Left ventricle myocardium superior (tissue), 1 donor: ENCODE data around the gene MAMLD1. TPM values are rescaled to one million over a fixed set of nuclear protein-coding genes. Genes with fewer than 3 reads are reported as not detected.

ENCODE experiments used
- ATAC-seq: fragments of 200-7000 bp; cut with Tn5 transposase; one replicate; pipeline ENCODE4 v1.9.1; 2020; ENCODE audit warnings: mild to moderate bottlenecking, moderate library complexity
- DNase-seq: peaks from one replicate; pipeline ENCODE4 v3.0.0-alpha.2; 2020
- intact Hi-C: fragments of 100-400 bp; cut with micrococcal nuclease; formaldehyde crosslinking; loops from one replicate; pipeline ENCODE4 v1.11.0; 2022
- total RNA-seq: library from RNA; stranded (reverse); fragmentation: NEBNext Ultra II Directional; extraction: Animal tissue kit (Norgen Biotek cat#: 25700); gene quantifications from one replicate; pipeline ENCODE4 v1.2.1, GENCODE V29; 2021
- donor health status: DM: no; HTN: yes; CAD: no; lungs with severe emphysema.

MAMLD1 gene
- total RNA-seq, 1 donor from 2014 or later: 2.3 TPM

DNA sequence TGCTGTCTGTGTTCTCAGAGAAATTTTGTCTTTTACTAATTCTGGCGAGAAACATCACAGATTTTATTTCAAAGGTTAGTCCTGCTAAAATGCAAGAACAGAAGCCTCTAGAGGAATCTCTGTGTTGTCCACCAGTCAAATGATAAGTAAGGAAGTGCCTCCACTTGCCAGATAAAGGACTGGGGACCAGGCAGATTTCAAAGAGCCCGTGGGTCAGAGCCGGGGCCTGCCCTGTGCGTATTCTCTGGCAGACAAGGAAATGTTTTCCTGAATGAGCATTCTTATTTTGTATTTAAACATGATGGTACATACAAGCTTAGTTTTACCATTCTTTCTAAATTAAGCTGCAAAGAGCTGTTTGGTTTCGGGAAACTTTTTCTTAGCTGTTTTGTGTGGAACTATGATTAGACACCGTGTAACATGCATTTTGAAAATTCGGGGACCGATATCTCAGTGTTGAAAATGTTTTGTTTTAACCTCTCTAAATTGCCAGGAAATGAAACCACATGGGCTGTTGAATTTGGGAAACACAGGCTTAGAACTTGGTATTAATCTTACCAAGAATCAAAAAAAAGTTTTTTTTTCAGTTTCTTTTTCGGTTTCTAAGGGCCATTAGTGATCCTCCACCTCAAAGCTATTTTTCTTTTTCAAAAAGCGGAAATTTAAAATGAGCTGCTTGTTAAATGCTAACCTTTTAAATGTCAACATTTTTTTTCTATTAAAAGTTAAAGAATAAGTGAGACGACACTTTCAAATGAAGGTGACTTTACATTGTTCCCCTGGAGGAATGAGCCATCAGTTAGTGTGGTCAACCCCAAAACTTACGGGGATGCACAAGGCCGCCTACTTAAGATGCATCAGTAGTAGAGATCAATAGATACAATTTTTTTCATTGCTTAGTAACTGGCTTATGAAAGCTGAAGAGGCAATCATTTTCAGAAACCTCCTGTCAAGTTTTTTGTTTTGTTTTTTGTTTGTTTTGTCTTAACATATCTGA is 115.7 kb downstream of the MAMLD1 start:
- ATAC-seq (no peak), DNase-seq (no peak)
- intact Hi-C loops: no loop called here

DNA sequence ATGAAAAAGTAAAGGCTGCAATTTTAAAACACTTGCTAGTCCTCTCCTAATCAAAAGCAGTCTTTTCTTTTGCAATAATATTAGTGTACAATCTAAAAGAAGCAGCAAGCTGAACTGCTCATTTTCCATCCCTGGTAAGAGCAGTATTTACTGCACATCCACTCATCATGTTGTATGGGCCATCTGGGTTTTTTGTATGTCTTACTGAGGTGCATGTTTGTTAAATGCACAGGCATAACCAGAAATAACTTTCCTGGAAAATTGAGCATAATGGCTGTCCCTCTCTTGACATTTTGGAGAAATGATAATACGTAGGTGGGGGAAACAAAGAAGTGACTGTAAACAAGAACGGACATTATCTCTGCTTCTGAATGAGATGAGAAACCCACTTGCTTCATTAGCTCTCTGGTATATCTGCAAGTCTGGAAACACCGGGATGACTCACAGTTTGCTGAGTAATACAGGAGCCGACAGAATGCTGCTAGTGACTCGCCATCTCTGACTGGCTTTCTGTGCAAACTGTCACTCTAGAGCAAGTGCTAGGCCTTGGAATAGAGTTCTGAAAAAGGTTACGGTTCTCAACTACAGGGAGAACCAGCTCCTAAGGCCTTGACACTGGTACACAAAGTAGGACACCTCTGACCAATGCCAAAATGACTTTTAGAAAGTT is 119.6 kb downstream of the MAMLD1 start:
- intact Hi-C loops: no loop called here
- no peak for DNase-seq
- ATAC-seq: no peak

DNA sequence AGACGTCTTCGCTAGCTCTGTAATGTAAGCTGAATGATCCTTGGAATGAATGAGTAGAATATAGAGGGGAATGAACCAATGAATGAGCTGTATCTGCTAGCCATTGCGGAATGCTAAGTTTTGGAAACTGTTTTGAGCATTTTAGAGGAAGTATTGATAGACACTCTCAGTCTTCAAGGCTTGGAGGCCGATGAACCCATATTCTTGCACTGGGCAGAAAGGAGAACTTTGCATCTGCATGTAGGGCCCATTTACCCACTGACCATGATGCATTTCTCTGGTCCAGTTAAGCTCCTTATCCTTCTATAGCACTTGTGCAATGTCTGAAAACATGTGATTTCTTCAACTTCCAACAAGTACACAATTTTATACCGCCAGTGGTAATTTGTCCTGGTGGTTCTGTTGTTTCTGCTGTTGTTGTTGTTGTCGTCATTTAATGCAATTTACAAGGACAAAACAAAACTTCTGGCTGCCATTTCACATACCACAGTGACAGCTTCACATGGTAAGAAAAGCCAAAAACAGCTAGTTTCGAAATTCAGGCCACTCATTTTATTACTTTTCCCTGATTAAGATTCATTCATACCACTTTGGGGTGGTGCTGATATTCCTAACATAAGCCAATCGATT is 120.4 kb downstream of the MAMLD1 start:
- no peak for ATAC-seq
- DNase-seq: no peak
- intact Hi-C loops: no loop called here

DNA sequence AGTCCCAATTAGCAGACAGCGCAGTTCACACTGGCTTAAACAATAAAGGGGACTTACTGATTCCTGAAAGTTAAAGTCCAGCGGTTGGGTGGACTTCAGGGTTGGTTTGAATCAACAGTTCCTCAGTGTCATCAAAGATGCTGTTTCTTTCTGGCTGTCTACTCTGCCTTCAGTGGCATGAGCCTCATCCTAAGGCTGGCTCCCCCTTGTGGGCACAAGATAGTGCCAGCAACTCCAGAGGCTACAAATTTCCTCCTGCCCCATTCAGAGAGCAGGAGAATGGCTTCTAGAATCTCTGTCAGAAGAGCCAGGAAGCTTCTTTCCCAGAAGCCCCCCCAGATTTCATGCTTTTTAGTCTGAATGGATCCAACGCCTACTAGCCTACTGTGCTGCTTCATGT is 122.9 kb downstream of the MAMLD1 start:
- intact Hi-C loops: no loop called here
- peak; percentile 66 for ATAC-seq

DNA sequence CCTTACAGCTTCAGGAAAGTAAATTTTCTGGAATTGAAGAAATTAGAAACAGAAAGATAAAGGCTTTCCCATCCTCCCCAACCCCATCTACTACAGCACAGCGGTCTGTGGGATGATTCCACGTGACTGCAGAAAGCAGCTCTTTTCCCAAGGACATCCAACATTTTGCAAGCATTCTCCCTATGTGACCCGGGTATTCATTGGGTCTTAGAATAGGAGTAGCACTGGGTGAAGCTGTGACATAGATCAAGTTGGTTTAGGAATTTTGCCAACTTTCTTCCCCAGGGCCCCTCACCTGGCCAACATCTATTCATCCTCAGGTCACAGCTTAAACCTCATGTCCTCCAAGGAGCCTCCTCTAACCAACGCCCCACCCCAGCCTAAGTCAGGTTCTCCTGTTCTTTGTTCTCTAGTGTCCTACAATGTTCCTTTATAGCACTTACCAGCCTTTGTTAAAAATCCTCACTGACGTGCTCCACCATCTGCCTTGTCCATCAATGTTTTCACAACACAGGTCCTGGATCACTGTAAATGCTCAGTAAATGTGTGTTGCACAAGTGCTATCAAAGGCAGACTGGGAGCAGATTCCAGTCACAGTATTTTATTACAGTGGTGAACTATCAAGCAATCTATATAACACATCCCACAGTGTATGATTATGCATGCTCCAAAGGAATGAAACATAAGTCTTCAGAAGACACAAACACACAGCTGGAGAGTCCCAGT is 124.4 kb downstream of the MAMLD1 start:
- ATAC-seq (no peak), DNase-seq (no peak)
- intact Hi-C loops: no loop called here

More for the DNA sequence above, 122.9 kb downstream of the MAMLD1 start:
- DNase-seq: peak; percentile 46

DNA sequence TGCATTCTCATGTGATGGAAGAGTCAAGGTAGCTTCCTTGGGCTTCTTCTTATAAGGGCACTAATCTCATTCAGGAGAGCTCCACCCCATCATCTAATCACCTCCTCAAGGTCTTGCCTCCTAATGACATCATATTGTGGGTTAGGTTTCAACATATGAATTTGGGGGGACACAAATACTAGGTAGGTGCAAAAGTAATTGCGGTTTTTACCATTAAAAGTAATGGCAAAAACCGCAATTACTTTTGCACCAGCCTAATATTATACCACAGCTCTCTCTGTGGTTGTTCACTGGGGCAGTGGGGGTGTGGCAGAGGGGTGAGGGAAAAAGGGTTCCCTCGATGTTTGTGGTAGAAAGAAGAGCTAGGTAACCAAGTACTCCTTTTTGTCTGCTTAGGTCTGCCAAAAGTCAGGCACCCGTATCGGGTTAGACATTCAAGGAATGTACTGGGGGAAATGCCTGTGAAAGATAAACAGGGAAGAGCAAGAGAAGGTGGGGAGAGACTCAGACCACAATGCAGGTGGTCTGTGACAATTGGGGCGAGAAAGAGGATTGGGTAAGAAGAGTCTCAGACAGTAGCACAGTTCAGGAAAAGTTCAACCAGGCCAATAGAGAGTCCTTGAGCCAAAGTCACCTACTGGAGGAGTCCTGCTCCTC is 126.4 kb downstream of the MAMLD1 start:
- DNase-seq (no peak), ATAC-seq (no peak)
- intact Hi-C loops: no loop called here

DNA sequence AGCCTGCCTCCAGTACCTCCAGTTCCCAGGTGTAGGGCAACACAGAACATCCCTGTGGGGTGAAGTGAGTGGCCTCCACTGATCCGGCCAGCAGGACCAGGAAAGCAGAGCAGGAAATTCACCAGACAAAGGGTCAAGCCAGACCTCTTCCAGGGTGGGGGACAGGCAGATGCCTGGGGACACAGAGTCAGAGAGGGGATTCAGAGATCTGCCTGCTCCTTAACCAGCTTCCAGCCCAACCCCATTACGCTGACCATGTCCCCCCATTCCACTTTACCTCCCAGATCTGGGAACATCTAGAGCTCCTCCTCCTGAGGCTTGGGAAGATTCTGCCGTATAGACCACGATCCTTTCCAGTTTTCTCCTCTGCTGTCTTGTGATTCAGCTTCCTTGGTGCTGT is 132.4 kb downstream of the MAMLD1 start:
- no peak for ATAC-seq
- intact Hi-C loops: no loop called here
- DNase-seq: no peak

DNA sequence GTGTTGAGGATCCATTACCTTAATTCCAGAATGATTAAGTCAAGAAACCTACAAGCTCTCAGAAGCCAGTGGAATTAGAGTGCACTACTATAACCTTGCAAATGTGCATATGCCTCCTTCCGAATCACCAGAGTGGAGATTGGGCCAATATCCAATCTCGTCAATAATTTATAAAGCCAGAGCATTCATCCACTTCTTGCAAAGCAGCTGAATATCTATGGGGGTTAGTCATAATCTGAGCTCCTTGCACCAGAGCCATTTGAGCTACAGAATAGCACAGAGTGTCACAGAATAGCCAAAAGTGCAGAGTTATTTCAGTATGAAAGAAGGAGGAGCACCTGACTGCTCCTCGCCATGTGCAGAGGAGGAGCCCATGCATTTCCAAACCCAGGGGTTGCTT is 136.1 kb downstream of the MAMLD1 start:
- DNase-seq (no peak), ATAC-seq (no peak)
- intact Hi-C loops: no loop called here

DNA sequence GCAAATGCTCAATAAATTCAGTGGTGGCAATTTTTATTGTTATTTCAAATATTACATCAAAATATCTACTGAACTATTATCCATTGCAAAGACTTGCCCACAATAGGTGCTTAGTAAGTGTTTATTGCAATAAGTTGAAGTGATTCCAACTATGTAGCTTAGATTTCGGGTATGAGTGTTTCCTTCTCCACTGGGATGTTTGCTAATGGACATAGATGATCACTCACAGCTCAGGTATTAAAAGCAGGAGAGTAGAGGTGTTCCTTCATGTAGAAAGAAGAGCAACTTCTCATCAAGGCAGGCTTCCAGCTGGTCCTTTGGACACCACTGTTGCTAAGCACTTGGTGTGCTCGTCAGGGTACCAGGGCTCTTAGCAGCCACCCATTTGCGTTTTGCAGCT is 139.0 kb downstream of the MAMLD1 start:
- intact Hi-C loops: no loop called here
- ATAC-seq: no peak
- no peak for DNase-seq

DNA sequence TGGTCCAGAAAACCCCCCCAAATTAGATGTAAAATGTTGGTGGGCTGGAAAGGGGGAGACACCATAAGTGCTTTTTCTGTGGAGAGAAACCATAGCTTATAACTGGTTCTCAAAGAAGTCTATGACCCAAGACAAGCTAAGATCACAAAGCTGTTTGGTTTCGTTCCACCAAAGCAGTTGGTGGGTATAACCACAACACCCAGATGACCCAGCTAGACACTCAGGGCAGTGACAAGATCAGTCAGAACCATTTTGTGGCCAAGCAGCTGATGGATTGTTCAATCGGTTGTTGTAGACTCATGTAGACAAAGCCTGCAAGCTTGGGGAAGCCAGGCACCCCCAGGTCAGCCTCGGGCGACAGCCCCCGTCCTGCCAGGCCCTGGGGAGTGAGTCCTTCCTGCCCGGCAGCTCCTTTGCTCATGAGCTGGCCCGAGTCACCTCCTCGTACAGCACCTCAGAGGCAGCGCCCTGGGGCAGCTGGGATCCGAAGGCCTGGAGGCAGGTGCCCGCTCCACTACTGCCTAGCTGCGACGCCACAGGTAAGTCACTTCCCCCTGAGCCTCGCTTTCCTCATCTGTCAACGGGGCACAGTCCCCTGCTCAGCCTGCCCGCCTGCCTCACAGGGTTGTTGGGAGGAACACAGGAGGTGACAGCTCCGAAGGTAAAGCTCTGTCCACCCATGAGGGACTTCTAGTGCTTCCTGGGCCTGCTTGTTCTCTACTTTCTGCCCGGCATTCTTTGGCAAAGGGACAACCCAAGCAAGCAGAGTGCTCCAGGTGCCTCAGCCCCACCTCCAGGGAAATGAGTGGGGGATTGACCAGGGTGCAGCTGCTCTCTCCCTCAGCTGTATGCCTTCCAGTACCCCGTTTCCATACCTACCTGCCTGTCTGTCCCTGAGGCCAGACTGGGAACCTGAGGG is 140.1 kb downstream of the MAMLD1 start:
- ATAC-seq (no peak), DNase-seq (no peak)
- intact Hi-C loops: no loop called here

DNA sequence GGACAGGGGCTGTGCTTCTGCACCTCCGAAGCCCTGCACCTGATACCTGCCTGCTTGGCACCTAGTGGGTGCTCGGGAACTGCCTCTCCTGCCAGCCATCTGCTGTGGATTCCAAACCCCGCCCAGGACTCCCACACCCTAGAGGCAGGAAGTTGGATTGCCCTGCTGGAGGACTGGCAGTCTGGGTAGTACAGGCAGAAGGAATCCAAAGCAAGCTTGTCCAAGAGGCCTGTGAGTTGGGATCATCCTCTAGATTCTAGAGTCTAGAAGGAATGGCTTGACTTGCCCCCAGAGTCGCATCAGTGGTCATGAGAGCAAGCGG is 140.7 kb downstream of the MAMLD1 start:
- no peak for DNase-seq
- no peak for ATAC-seq
- intact Hi-C loops: no loop called here

DNA sequence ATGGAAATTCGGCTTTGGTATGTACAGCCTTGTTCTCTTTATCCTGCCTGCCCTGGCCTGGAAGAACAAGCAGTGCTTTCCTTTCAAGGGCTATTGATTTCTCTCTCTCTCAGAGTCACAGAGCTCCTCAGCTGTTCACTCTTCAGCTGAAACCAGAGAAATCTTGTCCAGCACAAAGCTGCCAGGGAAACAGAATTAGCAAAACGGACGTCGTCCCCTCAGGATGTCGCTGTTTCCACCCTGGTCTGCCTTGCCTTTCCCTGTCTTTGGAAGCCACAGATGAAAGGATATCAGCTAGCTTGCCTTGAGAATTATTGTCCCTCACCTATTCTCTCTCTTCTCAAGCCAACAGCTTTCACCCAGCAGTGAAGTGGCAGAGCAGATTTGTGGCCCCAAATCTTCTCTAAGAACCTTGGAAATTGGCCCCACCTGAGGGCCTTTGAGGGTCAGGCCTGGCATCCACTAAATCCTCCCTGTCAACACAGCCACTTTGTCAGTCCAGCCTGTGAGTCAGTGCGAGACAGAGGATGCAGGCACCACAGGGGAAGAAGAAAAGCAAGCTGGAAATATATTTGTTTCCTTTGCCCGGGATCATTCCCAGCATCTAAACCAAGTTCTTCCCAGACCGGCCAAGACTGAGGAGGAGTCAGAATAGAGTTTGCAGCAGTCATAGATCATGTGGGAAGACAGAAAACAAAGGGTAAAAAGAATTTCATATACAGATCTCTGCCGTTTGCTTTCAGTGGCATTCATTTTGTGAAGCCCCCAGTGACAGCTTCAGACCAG is 141.5 kb downstream of the MAMLD1 start:
- DNase-seq (no peak), ATAC-seq (no peak)
- intact Hi-C loops: no loop called here

DNA sequence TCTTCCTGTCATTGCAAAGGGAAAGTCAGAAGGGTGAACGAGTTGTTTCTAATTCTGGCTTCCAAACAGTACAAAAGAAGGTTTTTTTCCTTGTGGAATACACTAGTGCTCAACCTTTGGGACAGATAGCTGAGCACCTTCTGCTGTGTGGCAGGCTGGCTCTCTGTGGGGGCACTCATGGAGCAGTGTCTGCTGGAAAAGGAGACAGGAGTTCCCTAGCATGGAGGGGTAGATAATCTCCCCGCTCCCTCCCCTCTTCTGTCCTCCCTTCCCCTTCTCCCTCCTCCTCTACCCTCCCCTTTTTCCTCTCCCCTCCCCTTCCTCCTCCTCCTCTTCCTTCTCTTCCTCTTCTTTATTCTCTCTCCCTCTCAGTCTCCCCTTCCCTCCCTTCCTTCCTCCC is 142.9 kb downstream of the MAMLD1 start:
- DNase-seq (no peak), ATAC-seq (no peak)
- intact Hi-C loops: no loop called here

DNA sequence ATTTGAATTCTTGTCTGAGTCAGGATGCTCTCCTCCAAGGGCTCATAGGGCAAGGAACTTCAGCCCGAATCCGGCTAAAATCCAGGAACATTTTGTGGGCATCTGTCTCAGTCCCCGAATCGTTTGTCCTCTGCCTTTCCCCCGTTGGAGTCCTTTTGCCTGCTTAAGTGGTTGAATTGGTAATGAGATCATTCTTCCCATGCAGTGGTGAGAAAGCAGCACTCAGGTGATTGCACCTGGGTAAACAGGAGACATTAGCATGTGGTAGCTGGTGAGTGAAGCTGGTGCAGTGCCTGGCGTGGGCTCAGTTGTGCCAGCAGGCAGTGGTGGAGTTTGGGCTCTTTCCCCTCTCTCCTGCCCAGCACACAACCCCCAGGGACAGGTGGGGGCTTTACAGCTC is 143.4 kb downstream of the MAMLD1 start:
- DNase-seq (no peak), ATAC-seq (no peak)
- intact Hi-C loops: no loop called here

DNA sequence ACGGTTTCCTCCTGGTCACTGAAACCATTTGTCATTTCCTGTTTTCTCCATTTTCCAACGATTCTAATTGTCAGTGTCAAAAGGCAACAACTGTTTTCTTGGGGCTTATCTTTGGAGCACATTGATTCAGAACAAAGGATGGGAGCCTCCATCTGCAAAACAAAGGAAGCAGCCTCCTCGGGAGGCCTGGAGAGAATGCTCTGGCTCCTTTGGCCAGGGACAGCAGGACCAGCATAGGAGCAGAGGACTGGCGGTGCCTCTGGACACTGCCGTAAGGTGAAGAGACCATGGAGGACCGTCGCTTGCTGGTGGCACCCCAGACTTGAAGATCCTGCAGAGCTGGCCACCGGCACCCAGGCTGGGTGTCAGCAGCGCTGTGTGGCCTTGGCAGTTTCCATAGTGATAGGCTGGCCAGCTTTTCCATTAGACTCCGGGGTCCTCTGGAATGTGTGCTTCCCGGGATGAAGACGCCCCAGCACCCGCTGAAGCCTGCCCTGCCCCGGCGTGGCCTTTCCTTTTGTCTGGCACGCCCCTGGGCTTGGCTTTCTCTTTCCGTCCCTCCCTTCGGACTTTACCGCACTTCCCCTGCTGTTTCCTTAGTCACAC is 144.2 kb downstream of the MAMLD1 start:
- ATAC-seq: peak; percentile 29
- peak; percentile 33 for DNase-seq
- intact Hi-C loops: no loop called here

DNA sequence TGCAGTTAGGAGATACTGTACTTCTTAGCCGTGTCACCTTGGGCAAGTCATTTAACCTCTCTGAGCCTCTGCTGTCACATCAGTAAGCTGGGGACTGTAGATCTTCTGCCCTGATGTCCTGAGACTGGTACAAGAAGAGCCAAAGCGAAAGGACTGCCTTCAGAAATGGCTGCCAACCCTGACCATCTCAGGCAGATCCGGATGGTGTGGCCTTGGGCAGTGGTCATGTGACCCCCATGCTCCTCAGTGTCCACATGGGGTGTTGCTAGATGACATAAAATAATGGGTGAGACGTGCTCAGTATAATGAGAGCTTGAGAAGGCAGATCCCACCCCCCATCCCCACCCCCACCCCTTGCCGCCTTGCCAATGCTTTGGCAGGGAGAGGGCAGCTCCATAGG is 144.9 kb downstream of the MAMLD1 start:
- DNase-seq: no peak
- ATAC-seq: peak; percentile 9
- intact Hi-C loops: no loop called here
